Gastrocnemius medialis (tissue), 4 donors: ENCODE measurements around the gene NUS1.

Source experiments
- CTCF ChIP-seq, 5 experiments: fragments of 450-650 bp in 3 of 5; fragments of 200-600 bp in 2 of 5; sonication (generic) in 2 of 5; IDR thresholded peaks in 4 of 5; conservative IDR thresholded peaks in 1 of 5; 1 replicate in 4 of 5; 2 replicates in 1 of 5; pipeline ENCODE4 v1.5.1; 2016 to 2019; ENCODE audit warnings: antibody characterized with exemption in 5 of 5, mild to moderate bottlenecking in 3 of 5, moderate library complexity in 3 of 5
- POLR2A ChIP-seq, 2 donors: fragments of 450-650 bp; IDR thresholded peaks; one replicate each; pipeline ENCODE4 v1.6.1; 2017; ENCODE audit warnings: antibody characterized with exemption in 2 of 2, mild to moderate bottlenecking in 2 of 2, moderate library complexity in 2 of 2

GRCh38 chr6:117653949-117654348, 21.3 kb upstream of the NUS1 start:
- TF ChIP-seq CTCF (IDR thresholded peaks at IDR 0.05 in 4 of 5, conservative IDR thresholded peaks at IDR 0.05 in 1 of 5) (no peak), POLR2A (IDR thresholded peaks at IDR 0.05) (no peak)
